Thyroid gland (tissue), 4 donors: ENCODE results near the gene SPARCL1.

Source experiments
- POLR2A ChIP-seq, 2 donors: fragments of 450-650 bp; IDR thresholded peaks; one replicate each; pipeline ENCODE4 v1.6.1; 2017; ENCODE audit warnings: antibody characterized with exemption in 2 of 2, mild to moderate bottlenecking in 2 of 2, moderate library complexity in 1 of 2
- TF ChIP-seq, protein P1 (sequence below), 6 experiments: fragments of 200-600 bp in 3 of 6; fragments of 450-650 bp in 3 of 6; sonication (generic) in 3 of 6; IDR thresholded peaks; one replicate each; pipeline ENCODE4 v1.5.1; 2016 to 2019; ENCODE audit warnings: antibody characterized with exemption in 6 of 6, mild to moderate bottlenecking in 2 of 6, inconsistent platforms in 1 of 6, moderate library complexity in 1 of 6

DNA sequence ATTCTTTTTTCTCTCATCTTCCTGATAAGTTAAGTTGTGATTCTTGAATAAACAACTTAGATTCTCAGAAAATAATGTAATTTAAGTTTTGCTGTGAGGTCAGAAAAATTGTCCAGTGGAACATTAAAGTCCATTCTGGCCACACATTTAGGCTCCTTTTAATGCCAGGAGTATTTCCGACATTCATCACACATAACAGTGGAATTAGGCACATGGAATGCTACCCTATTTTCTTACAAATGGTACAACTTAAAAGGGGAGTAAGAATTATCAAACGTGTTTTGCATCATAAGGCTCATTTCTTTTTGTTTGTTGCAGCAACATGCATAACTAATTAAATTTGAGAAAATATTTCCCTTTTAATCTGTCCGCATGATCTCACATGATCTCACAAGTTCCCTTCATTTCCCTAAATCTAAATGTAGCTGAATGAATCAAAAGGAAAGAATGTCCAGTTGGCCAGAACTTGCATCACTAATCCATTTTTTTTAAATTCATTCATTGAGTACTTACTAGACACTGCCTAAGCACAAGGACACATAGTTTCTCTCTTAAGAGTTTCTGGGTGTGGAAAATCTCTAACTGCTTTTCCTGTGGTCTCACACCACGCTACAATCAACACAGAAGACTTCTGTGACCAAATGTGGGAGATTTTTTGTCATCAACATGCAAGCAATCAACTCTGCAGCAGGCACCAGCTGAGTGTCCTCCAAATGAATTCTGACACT lies 22.0 kb downstream of the SPARCL1 start:
- TF ChIP-seq, protein P1, sequence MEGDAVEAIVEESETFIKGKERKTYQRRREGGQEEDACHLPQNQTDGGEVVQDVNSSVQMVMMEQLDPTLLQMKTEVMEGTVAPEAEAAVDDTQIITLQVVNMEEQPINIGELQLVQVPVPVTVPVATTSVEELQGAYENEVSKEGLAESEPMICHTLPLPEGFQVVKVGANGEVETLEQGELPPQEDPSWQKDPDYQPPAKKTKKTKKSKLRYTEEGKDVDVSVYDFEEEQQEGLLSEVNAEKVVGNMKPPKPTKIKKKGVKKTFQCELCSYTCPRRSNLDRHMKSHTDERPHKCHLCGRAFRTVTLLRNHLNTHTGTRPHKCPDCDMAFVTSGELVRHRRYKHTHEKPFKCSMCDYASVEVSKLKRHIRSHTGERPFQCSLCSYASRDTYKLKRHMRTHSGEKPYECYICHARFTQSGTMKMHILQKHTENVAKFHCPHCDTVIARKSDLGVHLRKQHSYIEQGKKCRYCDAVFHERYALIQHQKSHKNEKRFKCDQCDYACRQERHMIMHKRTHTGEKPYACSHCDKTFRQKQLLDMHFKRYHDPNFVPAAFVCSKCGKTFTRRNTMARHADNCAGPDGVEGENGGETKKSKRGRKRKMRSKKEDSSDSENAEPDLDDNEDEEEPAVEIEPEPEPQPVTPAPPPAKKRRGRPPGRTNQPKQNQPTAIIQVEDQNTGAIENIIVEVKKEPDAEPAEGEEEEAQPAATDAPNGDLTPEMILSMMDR (IDR thresholded peaks at IDR 0.05): no peak
- no peak for TF ChIP-seq POLR2A (IDR thresholded peaks at IDR 0.05)
